HepG2 (cell line): ENCODE measurements around the gene PTPRD. TPM values are rescaled to one million over a fixed set of nuclear protein-coding genes. Genes with fewer than 3 reads are reported as not detected.

Experiments
- ATAC-seq: fragments of 200-7000 bp; cut with Tn5 transposase; 3 replicates; pipeline ENCODE4 v1.9.1; 2020; ENCODE audit warnings: mild to moderate bottlenecking, moderate library complexity
- BruUV-seq: library from RNA; stranded (reverse); fragments of 400-500 nt; replicated peaks from 2 replicates; lab custom pipeline; 2021; lab: Mats Ljungman, UMichigan
- CTCF ChIA-PET: fragments of 300-600 bp; formaldehyde crosslinking; extraction: SDS; loops from one replicate; lab custom pipeline; 2021; ENCODE audit warnings: low total read pairs, inconsistent platforms, low intra/inter-chr PET ratio; lab: Yijun Ruan, JAX
- POLR2A ChIA-PET: fragments of 350-600 bp; sonication (Branson Sonifier 250); formaldehyde crosslinking; loops from one replicate; lab custom pipeline; 2020; ENCODE audit warnings: antibody characterized with exemption, inconsistent platforms; lab: Yijun Ruan, JAX
- DNase-seq: peaks from one replicate; pipeline ENCODE4 v3.0.0-alpha.2; 2015; ENCODE audit warnings: low spot score
- FAIRE-seq: peaks from 3 replicates; lab custom pipeline; 2011; peaks lifted over from hg19 to GRCh38; lab: Jason Lieb, UNC
- H2AFZ ChIP-seq: one replicate; pipeline ENCODE4 v1.6.1; 2011; ENCODE audit warnings: low read length, inconsistent platforms
- H3K27ac ChIP-seq: fragments of 300-600 bp; 3 replicates; pipeline ENCODE4 v1.8.0; 2011; ENCODE audit warnings: mixed run types, mild to moderate bottlenecking, mixed read lengths, low read length, inconsistent platforms; ENCODE audit not compliant: insufficient read depth; ENCODE audit errors: extremely low read length
- H3K27me3 ChIP-seq, 2 experiments: fragments of 200-600 bp in 1 of 2; 2 replicates in 1 of 2; 3 replicates in 1 of 2; pipeline versions ENCODE4 v1.6.0 to v1.8.0; 2011; ENCODE audit warnings: low read length in 2 of 2, mild to moderate bottlenecking in 2 of 2, moderate library complexity in 2 of 2, inconsistent platforms in 1 of 2; ENCODE audit not compliant: insufficient read depth in 2 of 2, control insufficient read depth in 1 of 2
- H3K36me3 ChIP-seq, 2 experiments: fragments of 200-600 bp in 1 of 2; replicated peaks in 1 of 2; 2 replicates in 1 of 2; 3 replicates in 1 of 2; pipeline versions ENCODE4 v1.5.1 to v1.8.0; 2011; ENCODE audit warnings: low read length in 2 of 2, inconsistent platforms in 1 of 2; ENCODE audit not compliant: insufficient read depth in 2 of 2, control insufficient read depth in 1 of 2
- H3K4me1 ChIP-seq: 2 replicates; pipeline ENCODE4 v1.5.1; 2012; ENCODE audit warnings: low read length, inconsistent platforms; ENCODE audit not compliant: insufficient read depth
- H3K4me2 ChIP-seq: 2 replicates; pipeline ENCODE4 v1.6.0; 2011; ENCODE audit warnings: low read depth, low read length, inconsistent platforms
- H3K4me3 ChIP-seq, 3 experiments: fragments of 200-600 bp in 1 of 3; sonication (generic), shearing (Covaris generic) in 1 of 3; replicated peaks in 1 of 3; 2 replicates each; pipeline ENCODE4 v1.5.1; 2011 to 2016; ENCODE audit warnings: low read length in 3 of 3, inconsistent platforms in 2 of 3, low read depth in 2 of 3, mild to moderate bottlenecking in 2 of 3, control low read depth in 1 of 3, mixed read lengths in 1 of 3; ENCODE audit not compliant: insufficient read depth in 1 of 3
- H3K79me2 ChIP-seq: one replicate; pipeline ENCODE4 v1.6.1; 2011; ENCODE audit warnings: low read length, inconsistent platforms; ENCODE audit not compliant: insufficient read depth
- H3K9ac ChIP-seq: 2 replicates; pipeline ENCODE4 v1.6.0; 2011; ENCODE audit warnings: mild to moderate bottlenecking, low read depth, low read length, inconsistent platforms; ENCODE audit not compliant: insufficient read depth
- H3K9me3 ChIP-seq: 2 replicates; pipeline ENCODE4 v1.5.1; 2012; ENCODE audit warnings: mild to moderate bottlenecking, low read length
- H4K20me1 ChIP-seq: 2 replicates; pipeline ENCODE4 v1.6.0; 2011; ENCODE audit warnings: inconsistent platforms, mild to moderate bottlenecking, low read length, moderate library complexity; ENCODE audit not compliant: insufficient read depth
- ARID4A ChIP-seq: sonication (generic); formaldehyde crosslinking; IDR thresholded peaks from 2 replicates; pipeline ENCODE4 v1.5.0; 2020; ENCODE audit warnings: mild to moderate bottlenecking, missing genetic modification reagents, borderline replicate concordance
- ATF7 ChIP-seq, 2 experiments: fragments of 450-650 bp in 1 of 2; sonication (generic) in 1 of 2; formaldehyde crosslinking in 1 of 2; IDR thresholded peaks; 2 replicates each; pipeline versions ENCODE4 v1.4.0 to v1.6.1; 2016 to 2020; ENCODE audit warnings: antibody characterized with exemption in 1 of 2, mild to moderate bottlenecking in 1 of 2, missing genetic modification reagents in 1 of 2
- ETV6 ChIP-seq: sonication (generic); formaldehyde crosslinking; conservative IDR thresholded peaks from 2 replicates; pipeline ENCODE4 v1.4.0; 2020; ENCODE audit warnings: missing genetic modification reagents
- KDM1A ChIP-seq: IDR thresholded peaks from 2 replicates; pipeline ENCODE4 v1.6.1; 2016; ENCODE audit warnings: missing compliant biosample characterization
- MIER2 ChIP-seq: IDR thresholded peaks from 2 replicates; pipeline ENCODE4 v1.6.1; 2016; ENCODE audit warnings: missing biosample characterization, missing genetic modification reagents
- MXD1 ChIP-seq: sonication (generic); formaldehyde crosslinking; IDR thresholded peaks from 2 replicates; pipeline ENCODE4 v1.4.0; 2020; ENCODE audit warnings: mild to moderate bottlenecking, missing genetic modification reagents
- MZF1 ChIP-seq: sonication (generic); formaldehyde crosslinking; IDR thresholded peaks from 2 replicates; pipeline ENCODE4 v1.8.1; 2023; ENCODE audit warnings: mild to moderate bottlenecking, missing genetic modification reagents, borderline replicate concordance
- TEAD3 ChIP-seq: optimal IDR thresholded peaks from 2 replicates; pipeline ENCODE3; 2016; ENCODE audit warnings: borderline replicate concordance
- TEF ChIP-seq: sonication (generic); formaldehyde crosslinking; IDR thresholded peaks from 2 replicates; pipeline ENCODE4 v1.5.0; 2020; ENCODE audit warnings: missing genetic modification reagents
- ZNF724P ChIP-seq: sonication (generic); formaldehyde crosslinking; IDR thresholded peaks from 2 replicates; pipeline ENCODE4 v1.8.0; 2022; ENCODE audit warnings: missing genetic modification reagents, borderline replicate concordance
- in situ Hi-C: cut with HindIII; loops from 2 replicates; pipeline ENCODE4 v1.10.0; 2017; ENCODE audit warnings: low pct_unique_long_range_greater_than_20kb; ENCODE audit not compliant: extremely low pct_ligation_motif_present
- intact Hi-C: fragments of 100-400 bp; cut with micrococcal nuclease; formaldehyde crosslinking; loops from one replicate; pipeline ENCODE4 v1.10.0; 2022; ENCODE audit not compliant: unreplicated experiment
- polyA plus RNA-seq, 8 experiments: library from polyadenylated mRNA; depleted of rRNA in 3 of 8; stranded (reverse) in 7 of 8; unstranded in 1 of 8; fragments of >200 nt; fragmentation: Illumina TruSeq in 4 of 8; extraction: Trizol in 4 of 8; gene quantifications; 2 replicates each; pipeline versions ENCODE4 v1.2.1 to v1.2.3, GENCODE V29; 2011 to 2016; ENCODE audit warnings: low read depth in 4 of 8, missing spikeins in 1 of 8, mixed read lengths in 1 of 8; ENCODE audit not compliant: insufficient read depth in 1 of 8
- total RNA-seq, 5 experiments: library from RNA; depleted of rRNA; stranded (reverse); fragments of >200 nt; fragmentation: Illumina TruSeq; extraction: Trizol; gene quantifications; 2 replicates each; pipeline ENCODE4 v1.2.3, GENCODE V29; 2016; ENCODE audit warnings: low read depth in 1 of 5

Gene PTPRD
- total and polyA plus RNA-seq, 2 of the 13 experiments (the other 11 are each of a cell fraction or from before 2014, with no cell fraction given): 0.05 TPM; not detected in 1

- H3K36me3 ChIP-seq: no peaks in the 10 kb centered on the region
- no peaks in the 10 kb centered on the region for H3K9me3 ChIP-seq
- intact Hi-C loops (no loop called here), in situ Hi-C loops (no loop called here)
- H3K4me1 ChIP-seq: no peaks in the 10 kb centered on the region
- H2AFZ ChIP-seq: no peak overlapping the region
- no peak for ATAC-seq
- DNase-seq: no peak
- H3K4me2 ChIP-seq: no peak overlapping the region
- no peak overlapping the region for H3K9ac ChIP-seq
- H4K20me1 ChIP-seq: no peaks in the 10 kb centered on the region
- TF ChIP-seq TEAD3 (CRISPR knock-in tag): no peak
- TF ChIP-seq TEF (CRISPR knock-in tag): no peak
- no peak for TF ChIP-seq ZNF724P (CRISPR knock-in tag)
- no peak for TF ChIP-seq KDM1A (CRISPR knock-in tag)
- TF ChIP-seq ETV6 (CRISPR knock-in tag): no peak
- no peak for TF ChIP-seq MIER2 (CRISPR knock-in tag)
- no peak for TF ChIP-seq ATF7 (IDR thresholded peaks at IDR 0.05)
- no peak for TF ChIP-seq ATF7 (CRISPR knock-in tag; IDR thresholded peaks at IDR 0.05)
- no peak for TF ChIP-seq ARID4A
- no peak for TF ChIP-seq MZF1 (CRISPR knock-in tag)
- no peak for TF ChIP-seq MXD1 (CRISPR knock-in tag)
- H3K4me3 ChIP-seq: no peak overlapping the region
- FAIRE-seq: no peak
- H3K79me2 ChIP-seq: no peaks in the 10 kb centered on the region
- H3K27ac ChIP-seq: no peak overlapping the region
- BruUV-seq: no TSS peak
- CTCF ChIA-PET: no interaction called here
- H3K27me3 ChIP-seq: no peaks in the 10 kb centered on the region
- POLR2A ChIA-PET: no interaction called here
Measured at GRCh38 chr9:9996259-9996658, 616.5 kb downstream of the PTPRD start.
